H9 (cell line): ENCODE results near the gene STX8. TPM values are rescaled to one million over a fixed set of nuclear protein-coding genes. Genes with fewer than 3 reads are reported as not detected.

Experiments
- DNase-seq: peaks from one replicate; pipeline ENCODE4 v3.0.0-alpha.2; 2017
- H2AFZ ChIP-seq: one replicate; pipeline ENCODE4 v1.6.1; 2013; ENCODE audit warnings: mild to moderate bottlenecking, low read length, control low read depth, moderate library complexity
- H2AK5ac ChIP-seq: 2 replicates; pipeline ENCODE4 v1.6.1; 2013; ENCODE audit warnings: low read length, control low read depth, mixed read lengths; ENCODE audit not compliant: insufficient read length
- H2BK120ac ChIP-seq: one replicate; pipeline ENCODE4 v1.6.1; 2013; ENCODE audit warnings: low read depth, mild to moderate bottlenecking, low read length, control low read depth, inconsistent platforms; ENCODE audit not compliant: poor library complexity, severe bottlenecking
- H2BK12ac ChIP-seq: 2 replicates; pipeline ENCODE4 v1.6.1; 2013; ENCODE audit warnings: low read length, control low read depth, mixed read lengths, low read depth; ENCODE audit not compliant: insufficient read length
- H2BK15ac ChIP-seq: 2 replicates; pipeline ENCODE4 v1.6.1; 2013; ENCODE audit warnings: low read depth, low read length, control low read depth
- H2BK20ac ChIP-seq: one replicate; pipeline ENCODE4 v1.6.1; 2013; ENCODE audit warnings: low read depth, mild to moderate bottlenecking, low read length, control low read depth, inconsistent platforms; ENCODE audit not compliant: poor library complexity, severe bottlenecking
- H2BK5ac ChIP-seq: 2 replicates; pipeline ENCODE4 v1.6.1; 2013; ENCODE audit warnings: low read length, control low read depth, mixed read lengths; ENCODE audit not compliant: insufficient read length
- H3K14ac ChIP-seq: 2 replicates; pipeline ENCODE4 v1.6.1; 2013; ENCODE audit warnings: low read length, control low read depth; ENCODE audit not compliant: insufficient read depth
- H3K18ac ChIP-seq: 2 replicates; pipeline ENCODE4 v1.6.1; 2013; ENCODE audit warnings: low read depth, mild to moderate bottlenecking, mixed read lengths, low read length, control low read depth; ENCODE audit not compliant: insufficient read length
- H3K23ac ChIP-seq: 2 replicates; pipeline ENCODE4 v1.6.1; 2013; ENCODE audit warnings: low read length, control low read depth, mixed read lengths, low read depth; ENCODE audit not compliant: insufficient read length
- H3K23me2 ChIP-seq: 2 replicates; pipeline ENCODE4 v1.6.1; 2013; ENCODE audit warnings: low read depth, mild to moderate bottlenecking, mixed read lengths, low read length, control low read depth; ENCODE audit not compliant: insufficient read length, poor library complexity, severe bottlenecking
- H3K27ac ChIP-seq: 2 replicates; pipeline ENCODE4 v1.5.1; 2013; ENCODE audit warnings: low read length, control low read depth, mixed read lengths, low read depth; ENCODE audit not compliant: insufficient read length
- H3K27me3 ChIP-seq: 2 replicates; pipeline ENCODE4 v1.6.1; 2013; ENCODE audit warnings: low read length, control low read depth, inconsistent platforms; ENCODE audit not compliant: insufficient read depth
- H3K4ac ChIP-seq: 2 replicates; pipeline ENCODE4 v1.6.1; 2013; ENCODE audit warnings: low read depth, mild to moderate bottlenecking, control low read depth, inconsistent platforms, low read length, moderate library complexity
- H3K4me1 ChIP-seq: 2 replicates; pipeline ENCODE4 v1.6.1; 2013; ENCODE audit warnings: low read length, control low read depth, inconsistent platforms; ENCODE audit not compliant: insufficient read depth
- H3K4me2 ChIP-seq: 2 replicates; pipeline ENCODE4 v1.6.1; 2013; ENCODE audit warnings: low read length, control low read depth, mixed read lengths; ENCODE audit not compliant: insufficient read length, insufficient read depth
- H3K56ac ChIP-seq: 2 replicates; pipeline ENCODE4 v1.6.1; 2013; ENCODE audit warnings: low read depth, mild to moderate bottlenecking, mixed read lengths, low read length, control low read depth; ENCODE audit not compliant: insufficient read length
- H3K79me1 ChIP-seq: 2 replicates; pipeline ENCODE4 v1.6.1; 2013; ENCODE audit warnings: low read depth, mild to moderate bottlenecking, moderate library complexity, low read length, control low read depth, inconsistent platforms; ENCODE audit not compliant: insufficient read depth, poor library complexity, severe bottlenecking
- H3K79me2 ChIP-seq: 2 replicates; pipeline ENCODE4 v1.6.1; 2013; ENCODE audit warnings: low read length, control low read depth, inconsistent platforms; ENCODE audit not compliant: insufficient read depth
- H3K9ac ChIP-seq: 2 replicates; pipeline ENCODE4 v1.6.1; 2013; ENCODE audit warnings: low read length, control low read depth, mixed read lengths; ENCODE audit not compliant: insufficient read length; ENCODE audit errors: extremely low read depth
- H3K9me3 ChIP-seq: one replicate; pipeline ENCODE4 v1.6.1; 2013; ENCODE audit warnings: low read depth, low read length, inconsistent platforms; ENCODE audit not compliant: control insufficient read depth
- H3T11ph ChIP-seq: one replicate; pipeline ENCODE4 v1.6.1; 2013; ENCODE audit warnings: mild to moderate bottlenecking, low read length, control low read depth, inconsistent platforms
- H4K20me1 ChIP-seq: one replicate; pipeline ENCODE4 v1.6.1; 2013; ENCODE audit not compliant: control insufficient read depth, insufficient read length, insufficient read depth
- H4K5ac ChIP-seq: 2 replicates; pipeline ENCODE4 v1.6.1; 2013; ENCODE audit warnings: low read depth, mild to moderate bottlenecking, mixed read lengths, low read length, control low read depth; ENCODE audit not compliant: insufficient read length
- H4K8ac ChIP-seq: replicated peaks from 2 replicates; pipeline ENCODE4 v1.6.1; 2013; ENCODE audit warnings: low read length, control low read depth, mixed read lengths, low read depth; ENCODE audit not compliant: insufficient read length
- H4K91ac ChIP-seq: 2 replicates; pipeline ENCODE4 v1.6.1; 2013; ENCODE audit warnings: low read depth, mild to moderate bottlenecking, moderate library complexity, mixed read lengths, low read length, control low read depth; ENCODE audit not compliant: insufficient read length
- H3K27ac Mint-ChIP-seq, 3 experiments: 2 replicates in 2 of 3; 3 replicates in 1 of 3; pipeline ENCODE4 v1.8.0; 2020 to 2021; ENCODE audit warnings: mixed read lengths in 3 of 3, mild to moderate bottlenecking in 1 of 3, moderate library complexity in 1 of 3
- H3K27me3 Mint-ChIP-seq: 2 replicates; pipeline ENCODE4 v1.8.0; 2021; ENCODE audit warnings: low read depth, mild to moderate bottlenecking, moderate library complexity, mixed read lengths
- H3K36me3 Mint-ChIP-seq, 3 experiments: 2 replicates in 2 of 3; 3 replicates in 1 of 3; pipeline ENCODE4 v1.8.0; 2020 to 2021; ENCODE audit warnings: low read depth in 3 of 3, mixed read lengths in 3 of 3; ENCODE audit not compliant: insufficient read depth in 1 of 3
- H3K4me1 Mint-ChIP-seq, 2 experiments: 2 replicates each; pipeline ENCODE4 v1.8.0; 2020; ENCODE audit warnings: mixed read lengths in 2 of 2
- H3K4me3 Mint-ChIP-seq, 2 experiments: 2 replicates in 1 of 2; 3 replicates in 1 of 2; pipeline ENCODE4 v1.8.0; 2020 to 2021; ENCODE audit warnings: mild to moderate bottlenecking in 2 of 2, mixed read lengths in 2 of 2, moderate library complexity in 1 of 2
- H3K9me3 Mint-ChIP-seq, 2 experiments: 2 replicates in 1 of 2; 3 replicates in 1 of 2; pipeline ENCODE4 v1.8.0; 2020; ENCODE audit warnings: mild to moderate bottlenecking in 2 of 2, mixed read lengths in 2 of 2, moderate library complexity in 1 of 2
- WGBS: extraction: QIAGEN DNeasy Blood & Tissue Kit; methylation state at CpG from one replicate; pipeline ENCODE4 v1.1.7; 2013; ENCODE audit warnings: missing lambda C conversion rate, low lambda C conversion rate, mixed read lengths; ENCODE audit not compliant: insufficient read length; ENCODE audit errors: extremely low coverage; 5-methylcytosine and 5-hydroxymethylcytosine counted together
- total RNA-seq: library from RNA; stranded (reverse); gene quantifications from 2 replicates; pipeline ENCODE4 v1.2.1, GENCODE V29; 2021
- TF ChIP-seq, protein P1 (sequence below): fragments of 200-600 bp; sonication (generic); conservative IDR thresholded peaks from 3 replicates; pipeline ENCODE4 v1.8.0; 2021; ENCODE audit warnings: antibody characterized with exemption, mild to moderate bottlenecking

STX8 gene
- total RNA-seq, 1 experiment from 2014 or later, result 55.1 TPM

DNA sequence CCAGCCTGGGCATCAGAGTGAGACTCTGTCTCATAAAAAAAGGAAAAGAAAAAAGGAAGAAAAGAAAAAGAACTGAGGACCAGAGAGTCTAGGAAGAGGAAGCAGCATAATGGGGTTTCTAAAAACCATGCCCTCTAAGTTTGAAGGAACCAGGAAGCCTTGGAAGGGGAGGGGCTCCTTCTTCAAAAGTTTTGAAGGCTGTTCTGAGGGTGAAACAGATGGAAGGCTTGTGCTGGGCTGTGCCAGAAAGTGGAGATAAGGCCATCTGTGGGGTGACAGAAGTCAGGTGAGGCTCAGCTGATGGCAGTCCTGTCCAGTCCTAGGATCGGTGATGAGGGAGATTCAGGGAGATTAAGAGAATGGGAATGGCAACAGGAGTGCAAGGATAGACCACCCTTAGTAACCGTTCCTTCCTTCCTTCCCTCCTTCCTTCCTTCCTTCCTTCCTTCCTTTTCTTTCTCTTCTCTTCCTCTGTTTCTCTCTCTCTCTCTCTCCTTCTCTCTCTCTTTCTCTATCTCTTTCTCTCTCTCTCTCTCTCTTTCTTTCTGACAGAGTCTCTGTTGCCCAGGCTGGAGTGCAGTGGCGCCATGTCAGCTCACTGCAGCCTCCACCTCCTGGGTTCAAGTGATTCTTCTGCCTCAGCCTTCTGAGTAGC is 371.7 kb downstream of the STX8 start:
- H2AK5ac ChIP-seq, result no peak overlapping the region
- H3K18ac ChIP-seq, result no peak overlapping the region
- H3K36me3 Mint-ChIP-seq, result peaks cover 0 to 2% (median under 1%) of the 10 kb centered on the region in 3 experiments; a peak in 1 of 7 replicates
- no peaks in the 10 kb centered on the region for H3K9me3 ChIP-seq
- no peak overlapping the region for H3K14ac ChIP-seq
- no peaks in the 10 kb centered on the region for H3K79me1 ChIP-seq
- no peak overlapping the region for H2BK20ac ChIP-seq
- no peak overlapping the region for H3K56ac ChIP-seq
- H3K23me2 ChIP-seq, result no peaks in the 10 kb centered on the region
- no peak for DNase-seq
- H3K9me3 Mint-ChIP-seq, result peaks cover 0 to 5% of the 10 kb centered on the region in 2 experiments; a peak in 2 of 5 replicates
- no peaks in the 10 kb centered on the region for H3K79me2 ChIP-seq
- TF ChIP-seq, protein P1, sequence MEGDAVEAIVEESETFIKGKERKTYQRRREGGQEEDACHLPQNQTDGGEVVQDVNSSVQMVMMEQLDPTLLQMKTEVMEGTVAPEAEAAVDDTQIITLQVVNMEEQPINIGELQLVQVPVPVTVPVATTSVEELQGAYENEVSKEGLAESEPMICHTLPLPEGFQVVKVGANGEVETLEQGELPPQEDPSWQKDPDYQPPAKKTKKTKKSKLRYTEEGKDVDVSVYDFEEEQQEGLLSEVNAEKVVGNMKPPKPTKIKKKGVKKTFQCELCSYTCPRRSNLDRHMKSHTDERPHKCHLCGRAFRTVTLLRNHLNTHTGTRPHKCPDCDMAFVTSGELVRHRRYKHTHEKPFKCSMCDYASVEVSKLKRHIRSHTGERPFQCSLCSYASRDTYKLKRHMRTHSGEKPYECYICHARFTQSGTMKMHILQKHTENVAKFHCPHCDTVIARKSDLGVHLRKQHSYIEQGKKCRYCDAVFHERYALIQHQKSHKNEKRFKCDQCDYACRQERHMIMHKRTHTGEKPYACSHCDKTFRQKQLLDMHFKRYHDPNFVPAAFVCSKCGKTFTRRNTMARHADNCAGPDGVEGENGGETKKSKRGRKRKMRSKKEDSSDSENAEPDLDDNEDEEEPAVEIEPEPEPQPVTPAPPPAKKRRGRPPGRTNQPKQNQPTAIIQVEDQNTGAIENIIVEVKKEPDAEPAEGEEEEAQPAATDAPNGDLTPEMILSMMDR, result no peak
- no peak overlapping the region for H3K23ac ChIP-seq
- peaks cover 15 to 25% of the 10 kb centered on the region in 2 experiments for H3K4me1 Mint-ChIP-seq
- no peaks in the 10 kb centered on the region for H3K4me1 ChIP-seq
- H3T11ph ChIP-seq, result no peak overlapping the region
- H3K27me3 ChIP-seq, result no peaks in the 10 kb centered on the region
- H3K9ac ChIP-seq, result no peak overlapping the region
- no peak overlapping the region for H3K4me3 Mint-ChIP-seq
- H4K20me1 ChIP-seq, result no peaks in the 10 kb centered on the region
- peaks cover 6% of the 10 kb centered on the region for H3K27me3 Mint-ChIP-seq
- H4K91ac ChIP-seq, result no peak overlapping the region
- H3K27ac Mint-ChIP-seq, result peak overlapping the region in 1 of 3 experiments; percentile 89; a peak in 1 of 7 replicates
- no peak overlapping the region for H2BK15ac ChIP-seq
- H3K4ac ChIP-seq, result no peak overlapping the region
- no peak overlapping the region for H4K5ac ChIP-seq
- H2BK12ac ChIP-seq, result no peak overlapping the region
- no peak overlapping the region for H4K8ac ChIP-seq
- H2BK5ac ChIP-seq, result no peak overlapping the region
- H2BK120ac ChIP-seq, result no peak overlapping the region
- no peak overlapping the region for H3K27ac ChIP-seq
- H3K4me2 ChIP-seq, result no peak overlapping the region
- H2AFZ ChIP-seq, result no peak overlapping the region
- WGBS, result no CpG with 5 or more reads among the region's 3 CpGs
